A673 (cell line): ENCODE measurements around the gene EGFR. TPM values are rescaled to one million over a fixed set of nuclear protein-coding genes. Genes with fewer than 3 reads are reported as not detected.

Experiments used
- BruUV-seq: library from RNA; stranded (reverse); fragments of 400-500 nt; replicated peaks from 2 replicates; lab custom pipeline; 2021; lab: Mats Ljungman, UMichigan
- CTCF ChIA-PET: fragments of 300-600 bp; sonication (Branson Sonifier 250); formaldehyde crosslinking; loops from one replicate; lab custom pipeline; 2022; ENCODE audit warnings: antibody characterized with exemption; lab: Charles Lee
- POLR2A ChIA-PET: fragments of 300-600 bp; sonication (Branson Sonifier 250); formaldehyde crosslinking; loops from one replicate; lab custom pipeline; 2022; ENCODE audit warnings: antibody characterized with exemption; ENCODE audit not compliant: low non-redundant PET; lab: Charles Lee
- DNase-seq: peaks from one replicate; pipeline ENCODE4 v3.0.0-alpha.2; 2015; ENCODE audit warnings: low spot score
- H3K27ac ChIP-seq: fragments of 200-600 bp; sonication (generic); 2 replicates; pipeline ENCODE4 v1.5.1; 2016; ENCODE audit warnings: mixed run types, low read depth, mild to moderate bottlenecking, mixed read lengths, antibody characterized with exemption, low read length; ENCODE audit not compliant: poor library complexity, severe bottlenecking
- H3K27me3 ChIP-seq: fragments of 200-600 bp; sonication (generic); replicated peaks from 2 replicates; pipeline ENCODE4 v1.6.1; 2017; ENCODE audit warnings: mixed run types, low read depth, mild to moderate bottlenecking, mixed read lengths, antibody characterized with exemption, low read length; ENCODE audit not compliant: insufficient read depth, poor library complexity
- H3K36me3 ChIP-seq: fragments of 200-600 bp; sonication (generic); 2 replicates; pipeline ENCODE4 v1.6.1; 2016; ENCODE audit warnings: mixed run types, mild to moderate bottlenecking, mixed read lengths, antibody characterized with exemption, low read length; ENCODE audit not compliant: insufficient read depth, poor library complexity, severe bottlenecking
- H3K4me1 ChIP-seq: fragments of 200-600 bp; sonication (generic); 2 replicates; pipeline ENCODE4 v1.6.1; 2017; ENCODE audit warnings: mixed run types, mild to moderate bottlenecking, mixed read lengths, antibody characterized with exemption, low read length; ENCODE audit not compliant: insufficient read depth, poor library complexity, severe bottlenecking
- H3K4me3 ChIP-seq: fragments of 200-600 bp; sonication (generic); 2 replicates; pipeline ENCODE4 v1.5.1; 2016; ENCODE audit warnings: low read depth, mixed run types, mild to moderate bottlenecking, mixed read lengths, low read length; ENCODE audit not compliant: poor library complexity, severe bottlenecking
- H3K9me3 ChIP-seq: fragments of 200-600 bp; sonication (generic); 2 replicates; pipeline ENCODE4 v1.6.1; 2016; ENCODE audit warnings: mixed run types, low read depth, mild to moderate bottlenecking, mixed read lengths, antibody characterized with exemption, low read length; ENCODE audit not compliant: poor library complexity, severe bottlenecking
- EZH2 ChIP-seq: fragments of 200-600 bp; sonication (generic); IDR thresholded peaks from 2 replicates; pipeline ENCODE4 v1.6.1; 2017; ENCODE audit warnings: borderline replicate concordance, low read depth, mild to moderate bottlenecking, mixed read lengths, antibody characterized with exemption, low read length; ENCODE audit not compliant: poor library complexity, severe bottlenecking
- intact Hi-C: fragments of 100-400 bp; cut with micrococcal nuclease; formaldehyde crosslinking; loops from one replicate; pipeline ENCODE4 v1.10.0; 2022; ENCODE audit not compliant: unreplicated experiment
- total RNA-seq: library from RNA; stranded (reverse); gene quantifications from 2 replicates; pipeline ENCODE4 v1.2.3, GENCODE V29; 2021
- TF ChIP-seq, protein P1 (sequence below): fragments of 300-800, 200-600 bp; sonication (generic); conservative IDR thresholded peaks from 2 replicates; pipeline ENCODE4 v1.5.1; 2017; ENCODE audit warnings: low read depth, mild to moderate bottlenecking, antibody characterized with exemption, low read length, moderate library complexity, mixed read lengths

Gene EGFR
- total RNA-seq, 1 experiment from 2014 or later: 0.84 TPM

DNA sequence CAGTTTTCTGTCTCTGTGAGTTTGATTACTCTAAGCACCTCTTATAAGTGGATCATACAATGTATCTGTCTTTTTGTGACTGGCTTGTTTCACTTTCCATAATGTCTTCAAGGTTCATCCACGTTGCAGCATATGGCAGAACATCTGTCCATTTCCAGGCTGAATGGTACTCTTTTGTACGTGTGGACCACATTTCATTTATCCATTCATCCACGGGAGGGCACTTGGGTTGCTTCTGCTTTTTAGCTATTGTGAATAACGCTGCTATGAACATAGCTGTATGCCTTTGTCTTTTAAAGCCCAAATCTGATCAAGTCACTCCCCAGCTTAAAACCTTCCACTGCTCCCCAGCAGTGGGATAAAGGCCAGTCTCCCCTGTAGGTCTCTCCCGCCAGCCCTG lies 31.5 kb downstream of the EGFR start:
- Histone ChIP-seq H3K27ac (no peak overlapping the region), H3K4me1 (no peaks in the 10 kb centered on the region), H3K9me3 (no peaks in the 10 kb centered on the region), H3K4me3 (no peak overlapping the region), H3K36me3 (no peaks in the 10 kb centered on the region), H3K27me3 (no peaks in the 10 kb centered on the region)
- ChIA-PET CTCF (no interaction called here), POLR2A (no interaction called here)
- intact Hi-C loops: no loop called here
- no TSS peak for BruUV-seq
- TF ChIP-seq, protein P1, sequence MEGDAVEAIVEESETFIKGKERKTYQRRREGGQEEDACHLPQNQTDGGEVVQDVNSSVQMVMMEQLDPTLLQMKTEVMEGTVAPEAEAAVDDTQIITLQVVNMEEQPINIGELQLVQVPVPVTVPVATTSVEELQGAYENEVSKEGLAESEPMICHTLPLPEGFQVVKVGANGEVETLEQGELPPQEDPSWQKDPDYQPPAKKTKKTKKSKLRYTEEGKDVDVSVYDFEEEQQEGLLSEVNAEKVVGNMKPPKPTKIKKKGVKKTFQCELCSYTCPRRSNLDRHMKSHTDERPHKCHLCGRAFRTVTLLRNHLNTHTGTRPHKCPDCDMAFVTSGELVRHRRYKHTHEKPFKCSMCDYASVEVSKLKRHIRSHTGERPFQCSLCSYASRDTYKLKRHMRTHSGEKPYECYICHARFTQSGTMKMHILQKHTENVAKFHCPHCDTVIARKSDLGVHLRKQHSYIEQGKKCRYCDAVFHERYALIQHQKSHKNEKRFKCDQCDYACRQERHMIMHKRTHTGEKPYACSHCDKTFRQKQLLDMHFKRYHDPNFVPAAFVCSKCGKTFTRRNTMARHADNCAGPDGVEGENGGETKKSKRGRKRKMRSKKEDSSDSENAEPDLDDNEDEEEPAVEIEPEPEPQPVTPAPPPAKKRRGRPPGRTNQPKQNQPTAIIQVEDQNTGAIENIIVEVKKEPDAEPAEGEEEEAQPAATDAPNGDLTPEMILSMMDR: no peak
- no peak for TF ChIP-seq EZH2
- no peak for DNase-seq

DNA sequence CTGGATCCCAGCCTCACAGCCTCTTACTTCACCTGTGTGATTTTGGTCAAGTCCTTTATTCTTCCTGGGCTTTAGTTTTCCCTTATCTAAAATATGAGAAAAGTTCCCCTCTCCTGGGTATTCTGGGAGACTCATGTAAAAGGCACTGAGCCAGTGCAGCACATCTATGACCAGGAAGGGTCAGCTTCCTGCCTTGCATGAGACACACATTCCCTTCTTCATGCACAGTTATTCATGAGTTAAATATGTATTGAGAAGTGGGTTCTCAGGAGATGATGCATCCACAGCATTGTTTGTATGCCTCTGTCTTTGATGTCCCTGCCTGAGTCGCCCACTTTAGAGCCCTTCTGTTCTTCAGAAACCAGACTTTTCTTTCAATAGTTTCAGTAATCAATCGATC lies 33.3 kb downstream of the EGFR start:
- intact Hi-C loops: no loop called here
- DNase-seq: no peak
- no TSS peak for BruUV-seq
- H3K27me3 ChIP-seq: no peaks in the 10 kb centered on the region
- no peaks in the 10 kb centered on the region for H3K36me3 ChIP-seq
- H3K4me3 ChIP-seq: no peak overlapping the region
- no peaks in the 10 kb centered on the region for H3K4me1 ChIP-seq
- TF ChIP-seq, protein P1: no peak
- TF ChIP-seq EZH2: no peak
- no peaks in the 10 kb centered on the region for H3K9me3 ChIP-seq
- H3K27ac ChIP-seq: no peak overlapping the region
- CTCF ChIA-PET: no interaction called here
- POLR2A ChIA-PET: no interaction called here

DNA sequence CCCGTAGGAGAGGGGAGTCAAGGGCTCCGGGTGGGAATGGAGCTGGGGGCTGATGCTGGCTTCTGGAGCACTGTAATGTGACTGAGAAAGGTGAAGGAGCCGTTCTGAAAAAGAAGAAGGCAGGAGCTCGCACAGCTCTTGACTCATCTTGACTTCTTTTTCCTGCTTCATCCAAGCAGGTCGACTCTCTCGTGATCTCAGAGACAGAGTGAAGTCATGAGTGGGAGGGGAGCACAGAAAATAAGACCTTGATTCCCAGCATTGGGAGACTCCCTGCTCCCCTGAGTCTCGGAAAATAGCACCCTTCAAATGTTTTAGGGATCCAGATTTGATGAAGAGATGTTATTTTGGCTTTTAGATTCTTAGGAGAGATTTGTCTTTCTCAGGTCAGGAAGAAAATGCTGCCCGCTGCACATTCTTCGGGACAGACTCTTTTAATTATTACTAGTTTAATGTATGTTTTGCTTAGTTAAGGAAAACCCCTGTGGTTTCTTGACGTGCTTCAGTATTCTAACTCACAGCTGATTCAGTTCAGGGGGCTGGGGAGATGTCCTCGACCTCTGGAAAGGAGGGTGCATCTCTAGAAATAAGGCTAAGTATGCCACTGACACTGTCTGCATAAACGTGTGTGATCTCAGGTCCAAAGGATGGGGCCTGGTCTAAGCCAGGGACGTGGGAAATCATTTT lies 34.1 kb downstream of the EGFR start:
- H3K9me3 ChIP-seq: no peaks in the 10 kb centered on the region
- TF ChIP-seq, protein P1: no peak
- TF ChIP-seq EZH2: no peak
- BruUV-seq: no TSS peak
- ChIA-PET POLR2A (no interaction called here), CTCF (no interaction called here)
- no peaks in the 10 kb centered on the region for H3K36me3 ChIP-seq
- intact Hi-C loops: no loop called here
- no peak overlapping the region for H3K27ac ChIP-seq
- H3K4me3 ChIP-seq: no peak overlapping the region
- H3K27me3 ChIP-seq: no peaks in the 10 kb centered on the region
- no peak for DNase-seq
- no peaks in the 10 kb centered on the region for H3K4me1 ChIP-seq
